Caco-2 (cell line): ENCODE measurements around the gene KLHDC9. TPM values are rescaled to one million over a fixed set of nuclear protein-coding genes. Genes with fewer than 3 reads are reported as not detected.

ENCODE experiments used
- BruUV-seq: library from RNA; stranded (reverse); fragments of 400-500 nt; replicated peaks from 2 replicates; lab custom pipeline; 2021; lab: Mats Ljungman, UMichigan
- CTCF ChIA-PET: fragments of 300-600 bp; sonication (Branson Sonifier 250); formaldehyde crosslinking; loops from one replicate; lab custom pipeline; 2022; ENCODE audit warnings: antibody characterized with exemption; lab: Charles Lee
- POLR2A ChIA-PET: fragments of 300-600 bp; sonication (Branson Sonifier 250); formaldehyde crosslinking; loops from one replicate; lab custom pipeline; 2022; ENCODE audit warnings: antibody characterized with exemption; lab: Charles Lee
- DNase-seq, 2 experiments: peaks; one replicate each; pipeline versions ENCODE4 v3.0.0 to v3.0.0-alpha.2; 2020 to 2022
- H3K27me3 ChIP-seq: replicated peaks from 2 replicates; pipeline ENCODE4 v1.6.0; 2011; ENCODE audit warnings: low read length; ENCODE audit not compliant: control insufficient read depth, insufficient read depth
- H3K36me3 ChIP-seq: 2 replicates; pipeline ENCODE4 v1.5.1; 2011; ENCODE audit warnings: low read length; ENCODE audit not compliant: control insufficient read depth, insufficient read depth
- H3K4me1 ChIP-seq: fragments of 250-450 bp; sonication (Bioruptor Pico); 2 replicates; pipeline ENCODE4 v1.5.1; 2020; ENCODE audit warnings: mild to moderate bottlenecking
- H3K4me3 ChIP-seq: 2 replicates; pipeline ENCODE4 v1.5.1; 2011; ENCODE audit warnings: low read depth, mild to moderate bottlenecking, control low read depth, low read length
- H3K9me3 ChIP-seq: fragments of 250-450 bp; sonication (Bioruptor Pico); 2 replicates; pipeline ENCODE4 v1.5.1; 2020; ENCODE audit warnings: mild to moderate bottlenecking, moderate library complexity
- H3K27ac Mint-ChIP-seq: one replicate; pipeline ENCODE4 v1.8.0; 2022; ENCODE audit warnings: mixed read lengths; ENCODE audit not compliant: unreplicated experiment
- H3K27me3 Mint-ChIP-seq: one replicate; pipeline ENCODE4 v1.8.0; 2022; ENCODE audit warnings: mixed read lengths; ENCODE audit not compliant: insufficient read depth, unreplicated experiment
- H3K36me3 Mint-ChIP-seq: one replicate; pipeline ENCODE4 v1.8.0; 2022; ENCODE audit warnings: mild to moderate bottlenecking, mixed read lengths; ENCODE audit not compliant: insufficient read depth, unreplicated experiment
- H3K4me1 Mint-ChIP-seq: one replicate; pipeline ENCODE4 v1.8.0; 2022; ENCODE audit warnings: low read depth, mixed read lengths; ENCODE audit not compliant: unreplicated experiment
- H3K4me3 Mint-ChIP-seq: one replicate; pipeline ENCODE4 v1.8.0; 2022; ENCODE audit warnings: mild to moderate bottlenecking, moderate library complexity, mixed read lengths; ENCODE audit not compliant: unreplicated experiment
- H3K9me3 Mint-ChIP-seq: one replicate; pipeline ENCODE4 v1.8.0; 2022; ENCODE audit warnings: mixed read lengths; ENCODE audit not compliant: unreplicated experiment
- intact Hi-C: fragments of 100-400 bp; cut with micrococcal nuclease; formaldehyde crosslinking; loops from one replicate; pipeline ENCODE4 v1.10.0; 2022; ENCODE audit not compliant: unreplicated experiment
- total RNA-seq: library from RNA; stranded (reverse); gene quantifications from 2 replicates; pipeline ENCODE4 v1.2.3, GENCODE V29; 2022
- TF ChIP-seq, protein P1 (sequence below), 2 experiments: fragments of 200-600 bp in 1 of 2; IDR thresholded peaks; 1 replicate in 1 of 2; 2 replicates in 1 of 2; pipeline versions ENCODE4 v1.5.1 to v1.8.0; 2011 to 2022; ENCODE audit warnings: antibody characterized with exemption in 1 of 2, control low read depth in 1 of 2, inconsistent platforms in 1 of 2, low read depth in 1 of 2, low read length in 1 of 2, mild to moderate bottlenecking in 1 of 2, moderate library complexity in 1 of 2; ENCODE audit not compliant: insufficient read depth in 1 of 2, severe bottlenecking in 1 of 2, unreplicated experiment in 1 of 2

The KLHDC9 gene
- total RNA-seq, 1 experiment from 2014 or later = 2.0 TPM

DNA sequence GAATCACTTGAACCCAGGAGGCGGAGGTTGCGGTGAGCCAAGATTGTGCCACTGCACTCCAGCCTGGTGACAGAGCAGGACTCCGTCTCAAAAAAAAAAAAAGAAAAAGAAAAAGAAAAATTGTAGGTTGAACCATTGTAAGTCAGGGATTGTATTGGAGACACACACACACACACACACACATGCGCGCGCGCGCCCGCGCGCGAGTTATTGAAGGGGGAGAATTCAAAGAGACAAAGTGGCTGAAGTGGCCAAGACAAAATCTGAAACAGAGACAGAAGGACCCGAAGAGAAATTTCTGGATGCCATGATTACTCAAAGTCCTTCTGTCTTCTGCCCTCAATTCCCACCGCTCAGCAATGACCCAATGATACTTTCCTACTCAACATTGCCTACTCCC lies 3.7 kb upstream of the KLHDC9 start:
- CTCF ChIA-PET = no interaction called here
- Histone ChIP-seq H3K9me3 (no peaks in the 10 kb centered on the region), H3K4me1 (0 out of 2 replicates have a peak, but pooled peaks cover under 1% of the 10 kb centered on the region), H3K36me3 (no peaks in the 10 kb centered on the region), H3K4me3 (no peak overlapping the region), H3K27me3 (no peaks in the 10 kb centered on the region)
- no peaks in the 10 kb centered on the region for H3K27me3 Mint-ChIP-seq
- H3K27ac Mint-ChIP-seq = no peak overlapping the region
- TF ChIP-seq, protein P1, sequence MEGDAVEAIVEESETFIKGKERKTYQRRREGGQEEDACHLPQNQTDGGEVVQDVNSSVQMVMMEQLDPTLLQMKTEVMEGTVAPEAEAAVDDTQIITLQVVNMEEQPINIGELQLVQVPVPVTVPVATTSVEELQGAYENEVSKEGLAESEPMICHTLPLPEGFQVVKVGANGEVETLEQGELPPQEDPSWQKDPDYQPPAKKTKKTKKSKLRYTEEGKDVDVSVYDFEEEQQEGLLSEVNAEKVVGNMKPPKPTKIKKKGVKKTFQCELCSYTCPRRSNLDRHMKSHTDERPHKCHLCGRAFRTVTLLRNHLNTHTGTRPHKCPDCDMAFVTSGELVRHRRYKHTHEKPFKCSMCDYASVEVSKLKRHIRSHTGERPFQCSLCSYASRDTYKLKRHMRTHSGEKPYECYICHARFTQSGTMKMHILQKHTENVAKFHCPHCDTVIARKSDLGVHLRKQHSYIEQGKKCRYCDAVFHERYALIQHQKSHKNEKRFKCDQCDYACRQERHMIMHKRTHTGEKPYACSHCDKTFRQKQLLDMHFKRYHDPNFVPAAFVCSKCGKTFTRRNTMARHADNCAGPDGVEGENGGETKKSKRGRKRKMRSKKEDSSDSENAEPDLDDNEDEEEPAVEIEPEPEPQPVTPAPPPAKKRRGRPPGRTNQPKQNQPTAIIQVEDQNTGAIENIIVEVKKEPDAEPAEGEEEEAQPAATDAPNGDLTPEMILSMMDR (IDR thresholded peaks at IDR 0.05; ENCODE audit: insufficient read depth in 1 of 2, low read depth in 1 of 2, low read length in 1 of 2, severe bottlenecking in 1 of 2, unreplicated experiment in 1 of 2) = no peak
- POLR2A ChIA-PET = no interaction called here
- H3K9me3 Mint-ChIP-seq = no peaks in the 10 kb centered on the region
- no TSS peak for BruUV-seq
- DNase-seq = no peak
- H3K4me1 Mint-ChIP-seq = peaks cover 16% of the 10 kb centered on the region
- H3K36me3 Mint-ChIP-seq = peaks cover 10% of the 10 kb centered on the region
- H3K4me3 Mint-ChIP-seq = no peak overlapping the region
- intact Hi-C loops = no loop called here

DNA sequence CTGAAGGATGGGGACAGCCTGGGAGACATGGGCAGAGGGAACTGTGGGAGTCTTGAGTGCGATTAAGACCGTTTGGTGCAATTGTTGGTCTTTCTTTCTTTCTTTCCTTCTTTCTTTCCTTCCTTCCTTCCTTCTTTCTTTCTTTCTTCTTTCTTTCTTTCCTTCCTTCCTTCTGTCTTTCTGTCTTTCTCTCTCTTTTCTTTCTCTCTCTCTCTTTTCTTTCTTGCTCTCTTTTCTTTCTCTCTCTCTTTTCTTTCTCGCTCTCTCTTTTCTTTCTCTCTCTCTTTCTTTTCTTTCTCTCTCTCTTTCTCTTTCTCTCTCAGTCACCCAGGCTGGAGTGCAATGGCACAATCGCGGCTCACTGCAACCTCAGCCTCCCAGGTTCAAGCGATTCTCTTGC lies 2.9 kb upstream of the KLHDC9 start:
- Mint-ChIP-seq H3K4me3 (no peak overlapping the region), H3K27me3 (no peaks in the 10 kb centered on the region), H3K27ac (no peak overlapping the region), H3K9me3 (no peaks in the 10 kb centered on the region), H3K36me3 (peaks cover 16% of the 10 kb centered on the region), H3K4me1 (peaks cover 16% of the 10 kb centered on the region)
- no TSS peak for BruUV-seq
- POLR2A ChIA-PET = no interaction called here
- intact Hi-C loops = loop anchor here (5.0 kb wide), 2 partner anchors 33 to 143 kb away; partner anchors contain the start of gene ITLN2
- DNase-seq = no peak
- Histone ChIP-seq H3K36me3 (no peaks in the 10 kb centered on the region; the same call in 1 of the 2 replicates), H3K9me3 (no peaks in the 10 kb centered on the region), H3K4me1 (no peaks in the 10 kb centered on the region), H3K27me3 (no peaks in the 10 kb centered on the region), H3K4me3 (no peak overlapping the region)
- CTCF ChIA-PET = no interaction called here
- TF ChIP-seq, protein P1 (IDR thresholded peaks at IDR 0.05; ENCODE audit: insufficient read depth in 1 of 2, low read depth in 1 of 2, low read length in 1 of 2, severe bottlenecking in 1 of 2, unreplicated experiment in 1 of 2) = no peak

DNA sequence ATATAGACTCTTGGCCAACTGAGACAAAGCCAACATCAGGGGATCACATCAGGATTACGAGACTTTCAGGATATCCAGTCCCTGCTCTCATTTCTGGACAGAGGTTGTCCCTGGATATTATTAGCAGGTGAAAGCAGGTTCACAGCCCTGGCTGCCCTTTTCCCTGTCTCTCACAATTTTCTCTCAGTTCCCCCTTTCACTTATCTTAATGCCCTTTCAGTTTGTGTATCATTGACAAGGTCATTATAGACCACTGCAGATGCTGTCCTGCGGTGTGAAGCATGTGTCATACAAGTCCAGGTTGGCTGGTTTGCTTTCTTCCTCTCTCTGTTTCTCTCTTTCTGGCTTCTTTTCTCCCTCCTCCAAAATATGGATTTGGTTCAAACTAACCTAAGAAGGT lies 2.1 kb upstream of the KLHDC9 start:
- ChIA-PET POLR2A (no interaction called here), CTCF (interaction anchor here (3.9 kb wide), 1 partner anchor 25 kb away, joined by 32 read pairs; the partner anchor contains the start of gene ARHGAP30)
- no peaks in the 10 kb centered on the region; the same call in 1 of the 2 replicates for H3K36me3 ChIP-seq
- no peak overlapping the region for H3K4me3 ChIP-seq
- H3K27me3 ChIP-seq = no peaks in the 10 kb centered on the region
- H3K4me3 Mint-ChIP-seq = no peak overlapping the region
- H3K36me3 Mint-ChIP-seq = peaks cover 16% of the 10 kb centered on the region
- peaks cover 16% of the 10 kb centered on the region for H3K4me1 Mint-ChIP-seq
- no peaks in the 10 kb centered on the region for H3K9me3 Mint-ChIP-seq
- intact Hi-C loops = loop anchor here (5.0 kb wide), 2 partner anchors 34 to 144 kb away; partner anchors contain the start of gene ITLN2
- DNase-seq = no peak
- TF ChIP-seq, protein P1 (IDR thresholded peaks at IDR 0.05; ENCODE audit: insufficient read depth in 1 of 2, low read depth in 1 of 2, low read length in 1 of 2, severe bottlenecking in 1 of 2, unreplicated experiment in 1 of 2) = no peak
- no peaks in the 10 kb centered on the region for H3K27me3 Mint-ChIP-seq
- no peaks in the 10 kb centered on the region for H3K9me3 ChIP-seq
- no TSS peak for BruUV-seq
- no peaks in the 10 kb centered on the region for H3K4me1 ChIP-seq
- H3K27ac Mint-ChIP-seq = no peak overlapping the region
